ENCODE data around the gene SH2D7.

Gene SH2D7

DNA sequence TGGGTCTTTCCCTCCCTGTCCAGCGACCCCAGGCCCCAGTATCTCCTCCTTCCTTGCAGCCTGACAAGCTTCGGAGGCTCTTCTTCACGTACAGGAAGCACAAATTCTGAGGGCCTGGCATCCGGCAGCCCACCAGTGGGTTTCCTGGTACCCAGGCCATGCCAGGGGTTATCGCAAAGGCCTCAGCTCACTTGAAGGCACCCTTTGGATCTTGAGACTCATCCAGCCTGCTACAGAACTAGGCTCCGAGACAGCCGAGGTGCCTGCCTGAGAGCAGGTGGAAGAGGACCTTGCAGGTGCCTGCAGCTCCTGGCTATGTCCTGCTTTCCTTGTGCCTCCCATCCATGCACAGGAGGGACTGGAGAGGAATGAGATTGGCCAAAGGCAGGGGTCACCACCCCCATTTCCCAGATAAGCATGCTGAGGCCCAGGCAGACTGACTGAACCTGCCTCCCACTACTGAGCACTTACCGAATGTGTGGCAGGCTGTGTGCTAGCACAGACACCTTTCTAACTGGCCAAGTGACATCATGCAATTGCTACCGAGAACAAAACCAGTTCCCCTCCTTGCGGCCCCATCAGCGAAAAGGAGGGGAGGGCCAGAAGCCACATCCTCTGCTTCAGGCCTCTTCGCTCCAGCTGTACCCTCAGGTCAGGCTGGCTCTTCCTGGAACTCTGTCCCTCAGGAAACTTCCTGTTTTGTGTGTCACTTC, 11.2 kb downstream of the SH2D7 start:
- DNase-seq (ENCODE audit: low read depth): no peak
- TF ChIP-seq, protein P1, sequence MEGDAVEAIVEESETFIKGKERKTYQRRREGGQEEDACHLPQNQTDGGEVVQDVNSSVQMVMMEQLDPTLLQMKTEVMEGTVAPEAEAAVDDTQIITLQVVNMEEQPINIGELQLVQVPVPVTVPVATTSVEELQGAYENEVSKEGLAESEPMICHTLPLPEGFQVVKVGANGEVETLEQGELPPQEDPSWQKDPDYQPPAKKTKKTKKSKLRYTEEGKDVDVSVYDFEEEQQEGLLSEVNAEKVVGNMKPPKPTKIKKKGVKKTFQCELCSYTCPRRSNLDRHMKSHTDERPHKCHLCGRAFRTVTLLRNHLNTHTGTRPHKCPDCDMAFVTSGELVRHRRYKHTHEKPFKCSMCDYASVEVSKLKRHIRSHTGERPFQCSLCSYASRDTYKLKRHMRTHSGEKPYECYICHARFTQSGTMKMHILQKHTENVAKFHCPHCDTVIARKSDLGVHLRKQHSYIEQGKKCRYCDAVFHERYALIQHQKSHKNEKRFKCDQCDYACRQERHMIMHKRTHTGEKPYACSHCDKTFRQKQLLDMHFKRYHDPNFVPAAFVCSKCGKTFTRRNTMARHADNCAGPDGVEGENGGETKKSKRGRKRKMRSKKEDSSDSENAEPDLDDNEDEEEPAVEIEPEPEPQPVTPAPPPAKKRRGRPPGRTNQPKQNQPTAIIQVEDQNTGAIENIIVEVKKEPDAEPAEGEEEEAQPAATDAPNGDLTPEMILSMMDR (conservative IDR thresholded peaks at IDR 0.05; ENCODE audit: low read depth, low read length): no peak
- no peak overlapping the region for H3K4me3 ChIP-seq (ENCODE audit: low read length)

DNA sequence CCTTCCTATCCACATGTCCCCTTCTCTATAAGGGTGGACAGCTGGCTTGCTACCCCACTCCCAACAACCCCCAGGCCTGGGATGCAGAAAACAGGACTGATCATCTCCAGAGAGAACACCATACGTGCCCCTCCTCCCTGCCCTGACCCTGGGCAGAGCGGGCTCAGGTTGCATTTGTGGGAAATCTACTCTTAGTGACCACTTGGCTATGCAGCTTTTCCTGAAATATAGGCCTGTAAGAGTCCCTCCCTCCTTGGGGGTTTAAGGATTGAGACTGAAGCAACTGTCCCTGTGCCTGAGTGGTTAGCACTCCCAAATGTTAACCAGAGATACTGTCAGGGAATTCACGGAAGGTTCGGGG, 11.7 kb downstream of the SH2D7 start:
- no peak for DNase-seq (ENCODE audit: low read depth)
- TF ChIP-seq, protein P1 (conservative IDR thresholded peaks at IDR 0.05; ENCODE audit: low read depth, low read length): no peak
- H3K4me3 ChIP-seq (ENCODE audit: low read length): no peak overlapping the region

DNA sequence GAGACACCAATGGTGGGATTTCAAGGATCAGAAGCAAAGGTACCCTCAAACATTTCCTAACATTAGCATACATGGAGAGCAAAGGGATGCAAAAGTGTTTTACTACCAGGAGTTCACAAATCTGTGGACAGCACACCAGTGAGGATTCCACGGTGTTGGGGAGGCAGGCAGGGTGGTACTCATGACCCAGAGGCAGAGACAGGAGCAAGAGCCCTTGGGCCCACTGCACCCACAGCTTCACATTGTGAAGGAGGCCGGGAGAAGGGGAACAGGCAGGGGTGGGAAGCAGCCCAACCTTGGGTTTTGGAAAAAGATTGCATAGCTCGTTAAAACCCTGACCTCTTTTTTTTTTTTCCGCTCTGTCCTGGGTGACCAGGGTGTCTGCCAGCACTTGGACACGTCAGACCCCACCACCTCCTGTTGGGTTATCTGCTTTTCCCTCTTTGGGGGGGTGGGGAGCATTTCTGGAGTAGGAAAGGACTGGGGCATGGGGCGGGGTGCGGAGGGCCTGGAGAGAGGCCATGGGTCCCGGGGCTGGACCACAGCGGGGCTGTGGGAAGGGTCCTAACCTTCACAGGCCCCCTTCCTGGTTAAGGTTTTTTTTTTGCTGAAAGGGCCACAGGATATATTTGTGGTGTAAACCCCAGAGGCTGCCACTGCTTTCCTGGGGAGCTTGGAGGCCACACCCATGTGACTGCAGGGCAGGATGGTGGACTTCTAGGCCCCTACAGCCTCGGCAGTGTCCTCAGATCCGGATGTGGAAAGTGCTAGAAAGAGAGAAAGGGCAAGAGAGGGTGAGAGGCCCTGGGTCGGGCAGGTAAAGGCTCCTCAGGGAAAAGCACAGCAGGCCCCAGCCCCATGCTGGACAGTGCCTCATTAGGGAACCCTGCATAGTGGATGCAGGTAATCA, 12.5 kb downstream of the SH2D7 start:
- DNase-seq (ENCODE audit: low read depth): no peak
- TF ChIP-seq, protein P1 (conservative IDR thresholded peaks at IDR 0.05; ENCODE audit: low read depth, low read length): no peak
- H3K4me3 ChIP-seq (ENCODE audit: low read length): no peak overlapping the region

DNA sequence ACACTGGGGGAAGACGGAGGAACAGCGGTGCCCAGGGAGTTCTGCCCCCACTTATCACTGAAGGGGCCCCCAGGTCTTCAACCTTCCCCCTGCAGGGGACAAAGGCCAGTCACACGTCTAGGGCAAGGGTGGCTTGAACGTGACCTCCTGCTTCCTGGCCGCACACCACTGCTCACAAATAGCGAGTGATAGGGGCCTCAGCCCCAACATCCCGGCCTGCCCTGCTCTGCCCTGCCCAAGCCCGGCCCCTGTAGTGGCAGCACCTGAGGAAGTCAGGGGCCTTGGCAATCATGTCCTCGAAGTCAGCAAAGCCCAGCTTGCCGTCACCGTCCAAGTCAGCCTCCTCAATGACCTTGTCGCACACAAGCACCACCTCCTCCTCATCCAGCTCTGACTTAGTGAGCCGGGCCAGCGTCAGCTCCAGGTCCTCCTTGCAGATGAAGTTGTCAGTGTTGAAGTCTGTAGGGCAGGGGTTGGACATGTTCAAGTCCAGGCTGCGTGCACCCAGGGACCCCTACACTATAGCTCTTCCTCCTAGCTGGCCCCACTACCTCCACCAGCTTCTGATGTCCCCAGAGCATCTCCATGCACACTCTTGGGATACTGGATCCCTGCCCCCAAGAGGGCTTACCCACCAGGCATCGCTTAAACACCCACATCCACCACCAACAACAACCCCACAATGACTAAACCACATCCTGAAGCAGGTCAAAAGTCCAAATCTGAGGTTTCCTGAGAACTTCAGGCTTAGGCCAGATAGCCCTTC, 13.3 kb downstream of the SH2D7 start:
- DNase-seq (ENCODE audit: low read depth): no peak
- TF ChIP-seq, protein P1 (conservative IDR thresholded peaks at IDR 0.05; ENCODE audit: low read depth, low read length): no peak
- H3K4me3 ChIP-seq (ENCODE audit: low read length): no peak overlapping the region

DNA sequence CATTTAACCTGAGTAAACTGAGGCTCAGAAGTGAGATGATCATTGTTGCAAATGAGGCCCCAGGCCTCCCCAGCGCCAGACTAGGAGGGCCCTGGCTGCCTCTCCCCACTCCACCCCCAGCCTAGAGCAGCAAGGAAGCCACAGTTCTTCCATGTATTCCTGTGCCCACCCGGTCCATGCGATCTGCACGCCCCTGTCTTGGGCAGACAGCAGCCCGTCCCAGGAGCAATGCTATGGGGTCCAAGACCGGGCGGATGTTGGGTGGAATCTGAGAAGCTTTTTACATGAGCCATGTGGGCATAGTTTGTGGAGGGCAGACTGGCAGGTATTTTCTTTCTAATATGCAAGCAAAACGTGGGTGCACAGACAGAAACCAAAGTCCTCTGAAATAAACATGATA, 15.1 kb downstream of the SH2D7 start:
- no peak for DNase-seq (ENCODE audit: low read depth)
- H3K4me3 ChIP-seq (ENCODE audit: low read length): no peak overlapping the region
- TF ChIP-seq, protein P1 (conservative IDR thresholded peaks at IDR 0.05; ENCODE audit: low read depth, low read length): no peak

DNA sequence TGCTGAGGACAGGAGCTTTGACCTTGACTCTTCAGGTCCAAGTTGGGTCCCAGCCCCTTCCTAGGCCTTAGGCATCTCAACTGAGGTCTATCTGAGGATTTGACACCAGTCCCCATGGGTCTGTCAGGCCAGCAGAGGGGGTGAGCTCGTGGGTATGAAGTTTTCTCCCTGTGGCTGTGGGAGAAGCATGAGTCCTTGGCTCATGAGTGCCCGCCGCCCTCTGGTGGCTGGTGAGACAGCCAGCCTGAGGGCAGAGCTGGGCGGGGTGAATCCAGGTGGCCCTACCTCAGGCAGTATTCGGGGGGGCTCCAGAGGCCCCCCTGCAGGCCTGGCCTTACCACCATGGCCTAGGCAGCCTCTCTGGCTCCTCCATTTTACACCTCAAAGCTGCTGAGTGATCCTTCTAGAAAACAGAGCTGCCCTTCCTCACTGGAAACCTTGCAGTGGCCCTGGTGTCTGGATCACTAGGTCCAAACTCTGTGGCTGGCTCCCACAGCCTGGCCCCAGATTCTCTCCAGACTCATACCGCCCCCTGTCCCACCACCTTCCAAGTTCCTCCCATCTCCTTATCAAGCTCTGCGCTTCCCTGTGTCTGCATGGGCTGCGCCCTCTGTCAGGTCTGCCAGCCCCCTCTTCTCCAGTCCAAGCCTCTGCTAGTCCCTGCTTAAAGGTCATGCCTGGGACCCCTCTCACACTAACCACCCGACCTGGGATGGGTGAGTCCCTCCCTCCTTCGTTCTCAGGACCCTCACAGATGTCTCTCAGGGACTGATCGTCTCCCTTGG, 16.1 kb downstream of the SH2D7 start:
- TF ChIP-seq, protein P1 (conservative IDR thresholded peaks at IDR 0.05; ENCODE audit: low read depth, low read length): peak; percentile 94
- peak; percentile 50 for DNase-seq (ENCODE audit: low read depth)
- H3K4me3 ChIP-seq (ENCODE audit: low read length): no peak overlapping the region

Measured in retinal pigment epithelial cell (primary cell).